Testis (tissue), 2 donors: ENCODE data around the gene TCF12.

Experiments
- POLR2A ChIP-seq: fragments of 450-650 bp; IDR thresholded peaks from one replicate; pipeline ENCODE4 v1.6.1; 2017; ENCODE audit warnings: antibody characterized with exemption, mild to moderate bottlenecking, moderate library complexity
- TF ChIP-seq, protein P1 (sequence below), 3 experiments: fragments of 450-650 bp in 2 of 3; fragments of 200-600 bp in 1 of 3; sonication (generic) in 1 of 3; IDR thresholded peaks; one replicate each; pipeline ENCODE4 v1.5.1; 2016 to 2019; ENCODE audit warnings: antibody characterized with exemption in 3 of 3, mild to moderate bottlenecking in 2 of 3, moderate library complexity in 1 of 3

GRCh38 chr15:57135800-57136199, 217.4 kb downstream of the TCF12 start:
- no peak for TF ChIP-seq POLR2A
- TF ChIP-seq, protein P1, sequence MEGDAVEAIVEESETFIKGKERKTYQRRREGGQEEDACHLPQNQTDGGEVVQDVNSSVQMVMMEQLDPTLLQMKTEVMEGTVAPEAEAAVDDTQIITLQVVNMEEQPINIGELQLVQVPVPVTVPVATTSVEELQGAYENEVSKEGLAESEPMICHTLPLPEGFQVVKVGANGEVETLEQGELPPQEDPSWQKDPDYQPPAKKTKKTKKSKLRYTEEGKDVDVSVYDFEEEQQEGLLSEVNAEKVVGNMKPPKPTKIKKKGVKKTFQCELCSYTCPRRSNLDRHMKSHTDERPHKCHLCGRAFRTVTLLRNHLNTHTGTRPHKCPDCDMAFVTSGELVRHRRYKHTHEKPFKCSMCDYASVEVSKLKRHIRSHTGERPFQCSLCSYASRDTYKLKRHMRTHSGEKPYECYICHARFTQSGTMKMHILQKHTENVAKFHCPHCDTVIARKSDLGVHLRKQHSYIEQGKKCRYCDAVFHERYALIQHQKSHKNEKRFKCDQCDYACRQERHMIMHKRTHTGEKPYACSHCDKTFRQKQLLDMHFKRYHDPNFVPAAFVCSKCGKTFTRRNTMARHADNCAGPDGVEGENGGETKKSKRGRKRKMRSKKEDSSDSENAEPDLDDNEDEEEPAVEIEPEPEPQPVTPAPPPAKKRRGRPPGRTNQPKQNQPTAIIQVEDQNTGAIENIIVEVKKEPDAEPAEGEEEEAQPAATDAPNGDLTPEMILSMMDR (IDR thresholded peaks at IDR 0.05): no peak
